Measurements from ENCODE around the gene CNTLN. TPM values are rescaled to one million over a fixed set of nuclear protein-coding genes. Genes with fewer than 3 reads are reported as not detected.
"Not testable (repeated sequence)": the region's sequence is repeated elsewhere in the genome, so short reads cannot be mapped to it uniquely, and the experiment has no call there.

Gene CNTLN
- total RNA-seq, 1 donor from 2014 or later, result 2.5 TPM

- not testable (repeated sequence) for ATAC-seq
Measured at GRCh38 chr9:17177496-17177895, 42.7 kb downstream of the CNTLN start.

DNA sequence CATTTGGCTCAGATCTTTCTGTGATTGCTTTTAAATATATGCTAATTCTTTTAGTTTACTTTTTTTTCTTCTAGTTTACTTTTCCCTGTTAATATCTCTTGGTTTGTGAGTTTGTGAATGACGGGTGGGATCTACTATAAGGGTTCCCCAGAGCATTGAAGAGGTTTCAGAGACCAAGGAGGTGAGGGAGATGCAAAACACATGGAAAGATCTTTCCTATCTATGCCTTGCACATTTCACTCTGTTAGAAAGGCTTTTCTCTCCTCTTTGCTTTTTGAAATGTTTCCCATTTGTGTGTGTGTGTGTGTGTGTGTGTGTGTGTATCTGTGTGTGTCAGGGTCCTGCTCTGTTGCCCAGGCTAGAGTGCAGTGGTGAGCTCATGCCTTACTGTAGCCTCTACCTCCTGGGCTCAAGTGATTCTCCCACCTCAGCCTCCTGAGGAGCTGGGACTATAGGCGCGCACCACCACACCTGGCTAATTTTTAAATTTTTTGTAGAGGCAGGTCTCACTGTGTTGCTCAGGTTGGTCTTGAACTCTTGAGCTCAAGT, 50.7 kb downstream of the CNTLN start:
- ATAC-seq, result no peak

GRCh38 chr9:17191082-17191481, 56.2 kb downstream of the CNTLN start:
- no peak for ATAC-seq

GRCh38 chr9:17204611-17205152, 69.8 kb downstream of the CNTLN start:
- ATAC-seq, result no peak

DNA sequence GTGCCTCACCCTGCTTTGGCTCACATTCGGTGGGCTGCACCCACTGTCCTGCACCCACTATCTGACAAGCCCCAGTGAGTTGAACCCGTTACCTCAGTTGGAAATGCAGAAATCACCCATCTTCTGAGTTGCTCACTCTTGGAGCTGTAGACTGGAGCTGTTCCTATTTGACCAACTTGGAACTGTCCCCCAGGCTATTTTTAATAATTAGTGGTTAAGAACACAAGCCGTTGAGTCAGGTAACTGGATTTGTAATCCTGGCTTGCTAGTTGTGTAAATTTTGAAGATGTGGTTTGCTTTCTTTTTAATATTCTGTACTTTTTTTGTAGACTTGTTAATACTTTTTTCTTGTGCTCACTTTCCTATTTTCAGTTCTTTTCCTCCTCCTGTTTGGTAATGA, 81.2 kb downstream of the CNTLN start:
- ATAC-seq, result no peak

- no peak for ATAC-seq
Measured at GRCh38 chr9:17216646-17217045, 81.8 kb downstream of the CNTLN start.

GRCh38 chr9:17217272-17217671, 82.4 kb downstream of the CNTLN start:
- ATAC-seq, result no peak

DNA sequence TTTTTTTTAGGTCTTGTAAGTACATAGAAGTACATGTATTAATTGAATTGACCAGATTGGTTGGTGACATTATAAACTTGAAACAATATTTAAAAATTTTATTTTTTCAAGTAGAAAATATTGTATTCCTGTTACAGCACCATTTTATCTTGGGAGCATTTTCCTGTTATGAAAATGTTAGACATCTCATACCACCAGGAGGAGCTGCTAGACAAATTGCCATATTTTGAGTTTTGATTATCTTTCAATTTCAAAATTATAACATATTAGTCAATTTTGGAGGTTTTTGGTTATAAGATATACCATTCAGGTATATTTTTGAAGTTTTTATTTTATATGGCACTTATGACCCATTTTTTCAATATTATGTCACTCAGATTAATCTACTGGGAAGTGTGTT, 84.4 kb downstream of the CNTLN start:
- ATAC-seq, result no peak

GRCh38 chr9:17222932-17223331, 88.1 kb downstream of the CNTLN start:
- ATAC-seq, result peak; percentile 75

DNA sequence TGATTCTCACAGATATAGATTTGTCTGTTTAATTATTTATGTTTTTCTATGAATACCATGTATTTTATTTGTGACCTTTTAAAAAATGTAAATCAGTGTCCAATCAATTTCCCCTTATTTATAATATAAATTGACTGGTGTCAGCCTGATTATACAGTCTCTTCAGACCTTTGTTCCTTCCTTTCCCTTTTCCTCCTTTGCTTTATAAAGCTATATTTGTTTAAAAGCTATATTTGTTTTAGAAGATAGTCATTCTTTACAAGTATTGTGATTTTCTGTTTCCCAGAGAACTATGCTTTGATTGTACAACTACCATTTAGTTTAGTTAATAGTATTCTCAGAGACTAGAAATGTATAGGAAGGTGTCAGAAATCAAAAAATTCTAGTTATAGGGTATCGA, 90.6 kb downstream of the CNTLN start:
- ATAC-seq, result no peak

- no peak for ATAC-seq
Measured at GRCh38 chr9:17229945-17230560, 95.2 kb downstream of the CNTLN start.

- no peak for ATAC-seq
Measured at GRCh38 chr9:17230646-17231045, 95.8 kb downstream of the CNTLN start.

DNA sequence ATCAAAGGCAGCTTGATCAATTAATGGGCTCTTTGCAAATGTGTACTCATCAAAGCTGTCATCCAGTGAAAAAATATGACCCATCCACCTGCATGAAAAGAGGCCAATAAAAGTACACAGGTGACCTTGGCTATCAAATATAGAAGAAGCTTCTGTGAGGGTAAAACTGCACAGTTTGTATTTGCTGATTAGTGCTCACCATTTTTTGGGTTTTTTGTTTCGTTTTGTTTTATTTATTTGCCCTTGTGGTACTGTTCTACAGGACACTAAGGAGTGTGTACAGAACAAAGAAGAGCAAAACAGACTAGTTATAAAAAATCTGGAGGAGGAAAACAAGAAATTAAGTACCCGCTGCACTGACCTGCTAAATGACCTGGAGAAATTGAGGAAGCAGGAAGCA, 101.3 kb downstream of the CNTLN start:
- no peak for ATAC-seq

GRCh38 chr9:17246770-17247169, 111.9 kb downstream of the CNTLN start:
- no peak for ATAC-seq

GRCh38 chr9:17251100-17251499, 116.3 kb downstream of the CNTLN start:
- no peak for ATAC-seq

DNA sequence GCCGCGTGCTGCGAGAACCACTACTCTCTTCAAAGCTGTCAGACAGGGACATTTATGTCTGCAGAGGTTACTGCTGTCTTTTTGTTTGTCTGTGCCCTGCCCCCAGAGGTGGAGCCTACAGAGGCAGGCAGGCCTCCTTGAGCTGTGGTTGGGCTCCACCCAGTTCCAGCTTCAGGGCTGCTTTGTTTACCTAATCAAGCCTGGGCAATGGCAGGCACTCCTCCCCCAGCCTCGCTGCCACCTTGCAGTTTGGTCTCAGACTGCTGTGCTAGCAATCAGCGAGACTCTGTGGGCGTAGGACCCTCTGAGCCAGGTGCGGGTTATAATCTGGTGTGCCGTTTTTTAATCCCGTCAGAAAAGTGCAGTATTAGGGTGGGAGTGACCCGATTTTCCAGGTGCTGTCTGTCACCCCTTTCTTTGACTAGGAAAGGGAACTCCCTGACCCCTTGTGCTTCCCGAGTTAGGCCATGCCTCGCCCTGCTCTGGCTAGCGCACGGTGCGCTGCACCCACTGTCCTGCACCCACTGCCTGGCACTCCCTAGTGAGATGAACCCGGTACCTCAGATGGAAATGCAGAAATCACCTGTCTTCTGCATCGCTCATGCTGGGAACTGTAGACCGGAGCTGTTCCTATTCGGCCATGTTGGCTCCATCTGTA, 133.8 kb downstream of the CNTLN start:
- ATAC-seq, result not testable (repeated sequence)

GRCh38 chr9:17269799-17270198, 135.0 kb downstream of the CNTLN start:
- no peak for ATAC-seq

DNA sequence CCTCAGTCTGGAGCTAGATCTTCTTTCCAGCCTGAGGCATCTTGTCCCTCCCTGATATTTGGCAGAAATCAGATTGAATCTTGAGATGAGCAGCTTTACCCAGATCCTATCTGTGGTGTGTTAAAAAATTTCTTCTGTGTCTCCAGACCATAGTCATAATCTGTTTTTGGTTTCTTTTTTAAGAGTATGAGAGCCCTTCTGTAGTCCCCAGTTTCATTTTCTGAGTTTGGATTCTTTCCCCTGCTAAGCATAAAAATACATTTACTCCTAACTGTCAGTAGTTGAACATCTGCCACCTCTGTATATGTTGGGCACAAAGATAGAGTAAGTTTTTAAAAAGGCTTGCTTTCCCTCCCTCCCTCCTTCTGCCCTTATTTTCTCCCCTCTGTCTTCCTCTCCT, 137.7 kb downstream of the CNTLN start:
- no peak for ATAC-seq

- no peak for ATAC-seq
Measured at GRCh38 chr9:17280350-17281012, 145.6 kb downstream of the CNTLN start.

- ATAC-seq, result not testable (repeated sequence)
Measured at GRCh38 chr9:17290673-17291072, 155.8 kb downstream of the CNTLN start.

- ATAC-seq, result no peak
Measured at GRCh38 chr9:17291766-17292165, 156.9 kb downstream of the CNTLN start.

GRCh38 chr9:17293685-17294084, 158.8 kb downstream of the CNTLN start:
- no peak for ATAC-seq

GRCh38 chr9:17294822-17295624, 160.2 kb downstream of the CNTLN start:
- ATAC-seq, result no peak
